NCI-H1105 (cell line): ENCODE results near the gene MAP4.
"Not testable (repeated sequence)": the region's sequence is repeated elsewhere in the genome, so short reads cannot be mapped to it uniquely, and the experiment has no call there.

Experiments used
- DNase-seq: peaks from one replicate; lab custom pipeline; 2025; lab: John Stamatoyannopoulos, UW

MAP4 gene

GRCh38 chr3:47897954-47898353, 118.3 kb downstream of the MAP4 start:
- DNase-seq: no peak

- no peak for DNase-seq
Observed at GRCh38 chr3:47896736-47897135, 119.5 kb downstream of the MAP4 start.

GRCh38 chr3:47895241-47895640, 121.0 kb downstream of the MAP4 start:
- no peak for DNase-seq

- DNase-seq: no peak
Observed at GRCh38 chr3:47892286-47893040, 123.8 kb downstream of the MAP4 start.

GRCh38 chr3:47891613-47892005, 124.6 kb downstream of the MAP4 start:
- no peak for DNase-seq

- no peak for DNase-seq
Observed at GRCh38 chr3:47890828-47891612, 125.2 kb downstream of the MAP4 start.

GRCh38 chr3:47890126-47890827, 125.9 kb downstream of the MAP4 start:
- no peak for DNase-seq

- no peak for DNase-seq
Observed at GRCh38 chr3:47888986-47889757, 127.0 kb downstream of the MAP4 start.

GRCh38 chr3:47887991-47888390, 128.2 kb downstream of the MAP4 start:
- DNase-seq: not testable (repeated sequence)

GRCh38 chr3:47885168-47885567, 131.0 kb downstream of the MAP4 start:
- no peak for DNase-seq

- DNase-seq: no peak
Observed at GRCh38 chr3:47884603-47885002, 131.6 kb downstream of the MAP4 start.

- no peak for DNase-seq
Observed at GRCh38 chr3:47882338-47882737, 133.9 kb downstream of the MAP4 start.

GRCh38 chr3:47877719-47878118, 138.5 kb downstream of the MAP4 start:
- DNase-seq: no peak

- DNase-seq: no peak
Observed at GRCh38 chr3:47877290-47877689, 138.9 kb downstream of the MAP4 start.

GRCh38 chr3:47874913-47875312, 141.3 kb downstream of the MAP4 start:
- no peak for DNase-seq

- DNase-seq: no peak
Observed at GRCh38 chr3:47874438-47874837, 141.8 kb downstream of the MAP4 start.

GRCh38 chr3:47872916-47873315, 143.3 kb downstream of the MAP4 start:
- no peak for DNase-seq

- no peak for DNase-seq
Observed at GRCh38 chr3:47871389-47871788, 144.8 kb downstream of the MAP4 start.

GRCh38 chr3:47870702-47871260, 145.4 kb downstream of the MAP4 start:
- DNase-seq: no peak

- no peak for DNase-seq
Observed at GRCh38 chr3:47870156-47870555, 146.1 kb downstream of the MAP4 start.

GRCh38 chr3:47868306-47868705, 147.9 kb downstream of the MAP4 start:
- DNase-seq: no peak
